Omental fat pad (tissue), 4 donors: ENCODE results near the gene MGAT4B. TPM values are rescaled to one million over a fixed set of nuclear protein-coding genes. Genes with fewer than 3 reads are reported as not detected.

ENCODE experiments used
- ATAC-seq: fragments of 150-250 bp; one replicate; pipeline ENCODE4 v1.9.1; 2016; ENCODE audit warnings: mild to moderate bottlenecking, moderate library complexity; ENCODE audit not compliant: low FRiP score
- DNase-seq: peaks from one replicate; pipeline ENCODE4 v3.0.0-alpha.2; 2019; ENCODE audit warnings: low spot score
- total RNA-seq, 4 donors: library from RNA; depleted of rRNA; stranded (reverse); fragments of >200 nt; gene quantifications; one replicate each; pipeline ENCODE4 v1.1.0, GENCODE V29; 2016
- TF ChIP-seq, protein P1 (sequence below), 3 donors: fragments of 450-650 bp; IDR thresholded peaks; one replicate each; pipeline ENCODE4 v1.5.1; 2016 to 2017; ENCODE audit warnings: antibody characterized with exemption in 3 of 3, mild to moderate bottlenecking in 3 of 3, moderate library complexity in 2 of 3

MGAT4B gene
- total RNA-seq, 4 donors from 2014 or later = 67.6 to 90.1 (median 73.9) TPM

DNA sequence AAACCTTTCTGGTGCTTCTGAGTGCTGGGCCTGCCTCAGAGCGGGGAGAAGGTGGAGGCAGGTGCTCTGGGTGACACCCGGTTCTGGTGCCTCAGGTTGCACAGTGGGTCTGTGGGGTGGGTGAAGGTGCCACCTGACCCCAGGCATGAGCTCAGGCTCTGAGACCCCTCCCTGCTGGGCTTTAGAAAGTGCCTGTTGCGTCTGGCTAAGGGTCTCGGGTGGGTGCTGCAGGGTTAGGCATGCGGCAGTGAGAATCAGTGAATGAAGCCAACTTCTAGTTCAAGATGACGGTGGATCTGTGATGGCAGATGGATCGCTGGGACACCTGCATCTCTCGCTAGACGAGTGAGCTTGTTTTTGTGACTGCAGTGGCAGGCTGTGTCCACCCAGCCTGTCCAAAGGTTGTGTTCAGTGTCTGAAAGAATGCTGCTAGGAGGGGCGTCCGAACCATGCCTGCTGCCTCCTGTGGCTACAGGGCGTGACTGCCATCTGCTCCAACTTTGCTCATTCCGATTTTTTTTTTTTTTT lies 19.1 kb upstream of the MGAT4B start:
- DNase-seq (no peak), ATAC-seq (no peak)
- TF ChIP-seq, protein P1, sequence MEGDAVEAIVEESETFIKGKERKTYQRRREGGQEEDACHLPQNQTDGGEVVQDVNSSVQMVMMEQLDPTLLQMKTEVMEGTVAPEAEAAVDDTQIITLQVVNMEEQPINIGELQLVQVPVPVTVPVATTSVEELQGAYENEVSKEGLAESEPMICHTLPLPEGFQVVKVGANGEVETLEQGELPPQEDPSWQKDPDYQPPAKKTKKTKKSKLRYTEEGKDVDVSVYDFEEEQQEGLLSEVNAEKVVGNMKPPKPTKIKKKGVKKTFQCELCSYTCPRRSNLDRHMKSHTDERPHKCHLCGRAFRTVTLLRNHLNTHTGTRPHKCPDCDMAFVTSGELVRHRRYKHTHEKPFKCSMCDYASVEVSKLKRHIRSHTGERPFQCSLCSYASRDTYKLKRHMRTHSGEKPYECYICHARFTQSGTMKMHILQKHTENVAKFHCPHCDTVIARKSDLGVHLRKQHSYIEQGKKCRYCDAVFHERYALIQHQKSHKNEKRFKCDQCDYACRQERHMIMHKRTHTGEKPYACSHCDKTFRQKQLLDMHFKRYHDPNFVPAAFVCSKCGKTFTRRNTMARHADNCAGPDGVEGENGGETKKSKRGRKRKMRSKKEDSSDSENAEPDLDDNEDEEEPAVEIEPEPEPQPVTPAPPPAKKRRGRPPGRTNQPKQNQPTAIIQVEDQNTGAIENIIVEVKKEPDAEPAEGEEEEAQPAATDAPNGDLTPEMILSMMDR (IDR thresholded peaks at IDR 0.05) = no peak

DNA sequence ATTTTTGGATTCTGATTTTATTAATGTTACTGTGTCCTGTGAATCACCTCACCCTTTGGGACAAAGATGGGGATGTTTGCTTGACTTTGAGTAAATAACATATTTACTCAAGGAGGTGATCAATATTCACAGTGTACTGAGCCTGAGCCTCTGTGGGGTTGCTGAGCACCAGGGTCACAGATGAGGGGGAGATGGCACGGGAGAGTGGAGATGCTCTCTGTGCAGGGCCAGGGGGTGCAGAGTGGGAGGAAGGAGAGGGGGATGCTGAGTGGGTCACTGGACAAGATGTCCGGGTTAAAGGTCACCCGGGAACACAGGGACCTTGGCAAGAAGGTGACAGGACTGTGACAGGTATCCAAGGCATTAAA lies 18.1 kb upstream of the MGAT4B start:
- DNase-seq (no peak), ATAC-seq (no peak)
- TF ChIP-seq, protein P1 (IDR thresholded peaks at IDR 0.05) = no peak

DNA sequence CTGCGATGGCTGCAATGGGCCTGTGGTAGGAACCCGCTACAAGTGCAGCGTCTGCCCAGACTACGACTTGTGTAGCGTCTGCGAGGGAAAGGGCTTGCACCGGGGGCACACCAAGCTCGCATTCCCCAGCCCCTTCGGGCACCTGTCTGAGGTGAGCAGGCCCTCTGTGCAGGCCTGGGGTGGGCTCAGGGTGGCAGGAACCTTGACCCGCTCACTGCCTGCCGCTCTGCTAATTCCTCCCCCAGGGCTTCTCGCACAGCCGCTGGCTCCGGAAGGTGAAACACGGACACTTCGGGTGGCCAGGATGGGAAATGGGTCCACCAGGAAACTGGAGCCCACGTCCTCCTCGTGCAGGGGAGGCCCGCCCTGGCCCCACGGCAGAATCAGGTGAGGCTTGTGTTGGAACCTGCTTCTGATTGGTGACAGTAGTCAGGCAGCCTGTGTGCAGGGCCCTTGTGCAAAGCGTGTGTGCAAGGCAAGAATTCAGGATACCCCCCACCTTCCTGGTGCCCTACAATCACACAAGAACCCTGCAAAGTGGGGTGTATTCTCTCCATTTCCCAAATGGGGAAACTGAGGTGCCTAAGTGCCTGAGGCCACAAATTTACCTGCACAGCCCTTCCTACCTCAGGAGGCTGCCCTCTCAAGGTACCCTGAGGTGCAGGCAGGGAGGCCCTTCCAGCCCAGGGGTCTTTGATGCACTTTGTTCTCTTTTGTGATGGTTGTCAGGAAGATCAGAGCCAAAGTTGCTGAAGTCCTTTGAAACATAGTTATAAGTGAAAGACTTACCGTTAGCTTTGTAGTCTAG lies 17.5 kb upstream of the MGAT4B start:
- ATAC-seq = no peak
- no peak for DNase-seq

GRCh38 chr5:179822444-179822990 lies 15.9 kb upstream of the MGAT4B start:
- DNase-seq = no peak
- TF ChIP-seq, protein P1 (IDR thresholded peaks at IDR 0.05) = no peak
- ATAC-seq = no peak

More for the DNA sequence above, 17.5 kb upstream of the MGAT4B start:
- TF ChIP-seq, protein P1 (IDR thresholded peaks at IDR 0.05) = no peak

DNA sequence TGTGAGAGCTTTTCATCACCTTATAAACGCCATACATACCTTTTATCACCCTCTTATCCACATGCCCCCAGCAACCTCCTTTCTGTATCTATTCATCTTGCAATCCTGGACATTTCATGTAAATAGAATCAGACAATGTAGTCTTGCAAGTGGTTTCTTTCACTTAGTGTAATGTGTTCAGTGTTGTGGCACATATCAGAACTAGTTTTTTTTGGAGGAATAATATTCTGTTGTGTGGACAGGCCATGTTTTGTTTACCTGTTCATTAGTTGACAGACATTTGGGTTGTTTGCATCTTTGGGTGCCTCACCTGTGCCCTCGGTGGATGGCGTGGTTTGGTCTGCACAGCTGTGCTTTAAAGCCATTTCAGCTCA lies 15.4 kb upstream of the MGAT4B start:
- ATAC-seq (no peak), DNase-seq (no peak)
- TF ChIP-seq, protein P1 (IDR thresholded peaks at IDR 0.05) = no peak

DNA sequence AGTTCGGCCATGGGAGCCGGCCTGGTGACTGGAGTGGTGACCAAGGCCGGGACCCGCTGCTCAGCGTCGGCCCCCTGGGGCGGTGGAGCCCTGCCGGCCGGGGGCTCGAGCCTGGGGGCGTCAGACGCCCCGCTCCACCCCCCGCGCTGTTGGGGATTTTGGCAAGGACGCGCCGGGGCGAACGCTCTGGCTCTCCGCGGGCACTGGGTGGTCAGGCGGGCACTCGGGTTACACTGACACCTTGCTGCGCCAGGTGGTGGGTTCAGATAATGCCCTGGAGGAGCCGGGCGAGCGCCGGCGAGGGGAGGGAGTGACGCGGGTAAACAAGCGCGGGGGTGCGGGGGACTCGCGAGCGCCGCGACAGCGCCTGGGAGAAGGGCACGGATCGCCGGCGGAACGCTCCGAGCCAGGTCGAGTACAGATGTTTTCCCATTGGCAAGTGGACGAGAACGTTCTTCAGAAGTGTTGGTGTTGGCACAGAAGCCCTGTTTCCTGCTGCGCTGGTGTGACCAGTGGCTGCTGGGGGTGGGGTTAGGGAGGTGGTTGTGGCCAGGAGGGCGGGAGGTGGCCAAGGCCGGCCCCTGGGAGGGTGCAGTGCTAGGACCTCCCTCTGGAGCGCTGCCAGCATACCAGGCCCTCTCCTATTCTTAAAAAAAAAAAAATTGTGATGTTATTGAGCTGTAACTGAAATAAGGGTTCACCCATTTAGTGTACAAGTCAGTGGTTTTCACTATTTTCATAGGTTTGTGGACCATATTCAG lies 14.8 kb upstream of the MGAT4B start:
- peak; percentile 43 for ATAC-seq
- TF ChIP-seq, protein P1 (IDR thresholded peaks at IDR 0.05) = no peak
- peak; percentile 89 for DNase-seq
